ENCODE measurements around the gene PLET1.

GRCh38 chr11:112267188-112267591 lies 6.5 kb upstream of the PLET1 start:
- TF ChIP-seq CTCF (IDR thresholded peaks at IDR 0.05) (no peak), POLR2A (IDR thresholded peaks at IDR 0.05) (no peak), POLR2AphosphoS5 (IDR thresholded peaks at IDR 0.05) (no peak), EP300 (IDR thresholded peaks at IDR 0.05) (no peak)
